ENCODE results near the gene DHX30.
"Not testable (repeated sequence)": the region's sequence is repeated elsewhere in the genome, so short reads cannot be mapped to it uniquely, and the experiment has no call there.

Gene DHX30

GRCh38 chr3:47884603-47885002 is 81.7 kb downstream of the DHX30 start:
- H3K4me3 Mint-ChIP-seq: no peak overlapping the region
- no peaks in the 10 kb centered on the region for H3K9me3 Mint-ChIP-seq
- no peak for DNase-seq (ENCODE audit: low spot score in 2 of 2)
- H3K36me3 Mint-ChIP-seq (ENCODE audit: insufficient read depth): peaks cover 13% of the 10 kb centered on the region
- peak overlapping the region; percentile 71 for H3K27ac Mint-ChIP-seq (ENCODE audit: low read depth)
- ATAC-seq (replicated peaks; ENCODE audit: extremely low read depth, poor library complexity, severe bottlenecking): no peak
- peaks cover 8% of the 10 kb centered on the region for H3K4me1 Mint-ChIP-seq
- no peaks in the 10 kb centered on the region for H3K27me3 Mint-ChIP-seq

DNA sequence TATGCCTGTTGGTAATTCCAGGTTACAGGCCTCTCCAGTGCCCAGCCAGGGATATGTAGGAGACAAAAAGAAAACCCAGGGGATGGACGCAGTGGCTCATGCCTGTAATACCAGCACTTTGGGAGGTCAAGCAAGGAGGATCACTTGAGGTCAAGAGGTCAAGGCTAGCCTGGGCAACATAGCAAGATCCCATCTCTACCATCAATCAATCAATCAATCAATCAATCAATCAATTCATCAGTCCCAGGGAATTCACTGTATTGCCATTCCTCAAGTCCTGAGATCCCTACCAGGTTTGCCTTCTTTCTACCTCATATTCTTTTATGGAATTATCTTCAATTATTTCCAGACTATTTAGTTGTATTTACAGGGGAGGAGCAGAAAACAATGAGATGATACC is 82.2 kb downstream of the DHX30 start:
- DNase-seq (ENCODE audit: low spot score in 2 of 2): no peak
- ATAC-seq (replicated peaks; ENCODE audit: extremely low read depth, poor library complexity, severe bottlenecking): no peak
- Mint-ChIP-seq H3K4me3 (no peak overlapping the region), H3K27me3 (no peaks in the 10 kb centered on the region), H3K9me3 (no peaks in the 10 kb centered on the region), H3K27ac (ENCODE audit: low read depth) (peak overlapping the region; percentile 71), H3K4me1 (peaks cover 8% of the 10 kb centered on the region), H3K36me3 (ENCODE audit: insufficient read depth) (peaks cover 14% of the 10 kb centered on the region)

GRCh38 chr3:47887991-47888390 is 85.1 kb downstream of the DHX30 start:
- not testable (repeated sequence) for H3K27me3 Mint-ChIP-seq; H3K27ac Mint-ChIP-seq (ENCODE audit: low read depth); H3K4me1 Mint-ChIP-seq; DNase-seq (ENCODE audit: low spot score in 2 of 2); H3K4me3 Mint-ChIP-seq; ATAC-seq (replicated peaks; ENCODE audit: extremely low read depth, poor library complexity, severe bottlenecking); H3K9me3 Mint-ChIP-seq
- peaks cover 16% of the 10 kb centered on the region for H3K36me3 Mint-ChIP-seq (ENCODE audit: insufficient read depth)

DNA sequence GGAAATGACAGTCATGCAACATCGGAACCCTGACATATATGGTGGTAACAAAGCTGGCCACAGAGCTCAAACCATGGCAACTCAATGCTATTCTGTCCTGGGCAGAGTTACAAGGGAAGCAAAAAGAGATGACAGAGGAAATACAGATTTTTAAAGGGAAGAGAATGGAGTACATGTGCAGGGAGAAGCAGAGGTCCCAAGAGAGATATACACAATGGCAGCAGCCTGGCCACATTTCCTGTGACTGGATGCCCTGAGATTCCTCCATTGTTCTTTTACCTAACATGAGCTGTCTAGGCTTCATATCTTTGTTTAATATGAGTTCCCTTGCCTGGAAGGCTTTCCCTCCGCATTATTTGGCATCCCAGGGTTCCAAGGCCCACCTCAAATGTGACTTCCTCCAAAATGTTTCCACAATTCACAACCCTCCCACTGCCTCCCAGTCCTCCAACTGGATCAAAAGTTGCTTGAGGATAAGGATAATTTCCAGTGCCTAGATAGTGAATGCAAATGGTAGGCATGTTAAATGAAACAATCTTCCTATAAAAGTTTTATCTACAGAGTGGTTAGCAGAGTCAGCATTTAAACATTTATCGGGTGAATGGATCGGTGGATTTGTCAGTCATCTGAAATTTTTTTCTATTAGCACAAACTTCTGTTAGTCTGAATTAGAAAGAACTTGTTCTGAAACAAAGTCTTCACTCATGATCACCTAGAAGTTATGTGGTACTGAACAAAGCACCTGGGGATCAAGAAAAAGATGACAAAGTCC is 86.2 kb downstream of the DHX30 start:
- Mint-ChIP-seq H3K9me3 (no peaks in the 10 kb centered on the region), H3K27ac (ENCODE audit: low read depth) (no peak overlapping the region), H3K4me1 (peaks cover 8% of the 10 kb centered on the region), H3K4me3 (no peak overlapping the region), H3K36me3 (ENCODE audit: insufficient read depth) (peaks cover 21% of the 10 kb centered on the region), H3K27me3 (no peaks in the 10 kb centered on the region)
- DNase-seq (ENCODE audit: low spot score in 2 of 2): no peak
- ATAC-seq (replicated peaks; ENCODE audit: extremely low read depth, poor library complexity, severe bottlenecking): no peak

GRCh38 chr3:47890126-47890827 is 87.3 kb downstream of the DHX30 start:
- Mint-ChIP-seq H3K36me3 (ENCODE audit: insufficient read depth) (peaks cover 19% of the 10 kb centered on the region), H3K9me3 (no peaks in the 10 kb centered on the region), H3K4me3 (no peak overlapping the region), H3K27ac (ENCODE audit: low read depth) (no peak overlapping the region), H3K27me3 (no peaks in the 10 kb centered on the region), H3K4me1 (no peaks in the 10 kb centered on the region)
- no peak for DNase-seq (ENCODE audit: low spot score in 2 of 2)
- no peak for ATAC-seq (replicated peaks; ENCODE audit: extremely low read depth, poor library complexity, severe bottlenecking)

DNA sequence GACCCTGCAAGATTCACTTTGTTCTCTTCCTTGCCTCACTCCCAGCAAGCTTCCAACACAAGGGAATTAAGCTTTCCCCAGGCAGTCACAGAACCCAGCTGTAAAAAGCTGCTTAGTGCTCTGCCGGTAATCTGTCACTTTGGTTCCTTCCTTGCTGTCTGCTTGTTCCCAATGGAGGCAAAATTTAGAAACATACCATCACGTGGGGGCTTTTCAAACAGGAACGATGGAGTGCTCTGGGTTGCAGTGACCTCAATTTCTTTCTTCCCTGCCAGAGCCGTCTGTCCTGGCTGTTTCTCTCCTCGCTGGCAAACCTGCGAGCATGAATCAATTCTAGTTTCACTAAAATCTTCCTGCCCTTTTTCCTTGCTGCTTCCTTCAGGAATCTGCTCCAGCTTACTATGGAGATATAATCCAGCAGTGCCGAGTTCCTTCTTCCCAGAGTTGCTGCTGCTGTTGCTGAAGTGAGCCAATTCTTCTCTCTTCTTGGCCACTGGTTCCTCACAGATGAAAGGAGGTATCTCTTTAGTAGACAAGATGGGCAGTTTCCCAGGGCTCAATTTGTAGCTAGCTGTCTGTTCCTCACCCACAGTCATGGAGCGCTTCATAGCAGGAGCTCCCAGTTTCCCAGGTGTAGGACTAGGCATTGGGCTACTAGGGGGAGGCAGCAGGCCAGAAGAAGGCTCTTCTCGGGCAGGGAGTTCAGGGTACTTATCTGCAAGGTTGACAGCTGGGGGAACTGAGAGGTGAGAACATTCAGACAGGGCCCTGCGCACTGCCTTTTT is 88.1 kb downstream of the DHX30 start:
- ATAC-seq (replicated peaks; ENCODE audit: extremely low read depth, poor library complexity, severe bottlenecking) (no peak), DNase-seq (ENCODE audit: low spot score in 2 of 2) (no peak)
- Mint-ChIP-seq H3K4me1 (no peaks in the 10 kb centered on the region), H3K27me3 (no peaks in the 10 kb centered on the region), H3K36me3 (ENCODE audit: insufficient read depth) (peaks cover 19% of the 10 kb centered on the region), H3K27ac (ENCODE audit: low read depth) (no peak overlapping the region), H3K4me3 (no peak overlapping the region), H3K9me3 (no peaks in the 10 kb centered on the region)

GRCh38 chr3:47891613-47892005 is 88.7 kb downstream of the DHX30 start:
- ATAC-seq (replicated peaks; ENCODE audit: extremely low read depth, poor library complexity, severe bottlenecking) (no peak), DNase-seq (ENCODE audit: low spot score in 2 of 2) (no peak)
- no peak overlapping the region for H3K27ac Mint-ChIP-seq (ENCODE audit: low read depth)
- H3K27me3 Mint-ChIP-seq: no peaks in the 10 kb centered on the region
- no peak overlapping the region for H3K4me3 Mint-ChIP-seq
- no peaks in the 10 kb centered on the region for H3K4me1 Mint-ChIP-seq
- H3K36me3 Mint-ChIP-seq (ENCODE audit: insufficient read depth): peaks cover 19% of the 10 kb centered on the region
- no peaks in the 10 kb centered on the region for H3K9me3 Mint-ChIP-seq

DNA sequence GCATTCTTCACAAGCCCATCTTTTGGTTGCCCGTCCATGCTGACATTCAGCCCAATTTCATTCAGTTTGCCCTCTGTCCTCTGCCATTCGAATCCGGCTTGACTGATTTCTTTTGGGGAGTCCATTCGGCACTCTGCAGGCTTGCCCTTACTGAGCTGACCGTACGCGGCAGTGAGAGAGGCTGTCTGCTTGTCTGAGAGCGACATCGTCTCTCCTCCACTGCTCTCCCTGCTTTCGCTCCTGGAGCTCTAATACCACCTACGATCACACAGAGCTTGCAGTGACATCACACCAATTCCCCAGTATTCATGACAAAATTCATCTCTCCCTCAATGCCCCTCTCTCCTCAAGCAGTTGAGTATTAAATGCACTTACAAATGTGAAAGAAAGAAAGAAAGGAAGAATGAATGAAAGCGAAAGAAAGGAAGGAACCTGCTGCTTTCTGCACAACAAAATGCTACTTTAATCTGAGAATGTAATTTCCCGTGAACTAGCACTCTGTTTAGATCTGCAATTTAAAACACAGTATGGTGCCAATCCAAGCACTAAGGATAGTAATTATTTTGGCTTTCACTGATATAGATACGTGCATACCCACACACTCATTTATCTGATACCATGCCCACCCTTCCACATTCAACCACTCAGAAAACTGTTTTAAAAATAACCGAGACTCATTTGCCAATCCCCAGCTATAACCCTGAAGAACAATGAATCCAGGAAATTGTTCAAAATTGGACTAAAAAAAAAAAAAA is 89.5 kb downstream of the DHX30 start:
- Mint-ChIP-seq H3K4me1 (no peaks in the 10 kb centered on the region), H3K27ac (ENCODE audit: low read depth) (no peak overlapping the region), H3K36me3 (ENCODE audit: insufficient read depth) (peaks cover 17% of the 10 kb centered on the region), H3K4me3 (no peak overlapping the region), H3K9me3 (no peaks in the 10 kb centered on the region), H3K27me3 (no peaks in the 10 kb centered on the region)
- no peak for DNase-seq (ENCODE audit: low spot score in 2 of 2)
- ATAC-seq (replicated peaks; ENCODE audit: extremely low read depth, poor library complexity, severe bottlenecking): no peak

DNA sequence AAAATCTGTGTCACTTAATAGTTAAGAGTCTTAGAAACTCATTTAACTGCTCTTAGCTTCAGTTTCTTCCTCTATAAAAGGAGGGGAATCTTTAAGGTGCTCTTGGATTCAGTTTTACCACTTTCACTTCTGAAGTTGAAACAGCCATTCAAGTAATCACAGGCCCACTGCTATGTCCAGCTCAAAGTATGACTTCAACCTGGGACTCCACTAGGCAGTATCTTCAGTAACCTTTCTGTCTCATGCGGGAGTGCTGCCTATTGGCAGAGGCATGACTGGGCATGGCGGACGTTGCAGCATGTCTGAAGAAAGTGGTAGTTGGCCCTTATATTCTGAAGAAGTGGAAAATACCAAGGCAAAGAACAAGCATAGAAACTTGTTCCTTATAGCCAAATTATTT is 92.3 kb downstream of the DHX30 start:
- DNase-seq (ENCODE audit: low spot score in 2 of 2): no peak
- H3K36me3 Mint-ChIP-seq (ENCODE audit: insufficient read depth): peaks cover 11% of the 10 kb centered on the region
- no peaks in the 10 kb centered on the region for H3K4me1 Mint-ChIP-seq
- no peaks in the 10 kb centered on the region for H3K27me3 Mint-ChIP-seq
- H3K4me3 Mint-ChIP-seq: no peak overlapping the region
- no peak overlapping the region for H3K27ac Mint-ChIP-seq (ENCODE audit: low read depth)
- ATAC-seq (replicated peaks; ENCODE audit: extremely low read depth, poor library complexity, severe bottlenecking): no peak
- no peaks in the 10 kb centered on the region for H3K9me3 Mint-ChIP-seq

DNA sequence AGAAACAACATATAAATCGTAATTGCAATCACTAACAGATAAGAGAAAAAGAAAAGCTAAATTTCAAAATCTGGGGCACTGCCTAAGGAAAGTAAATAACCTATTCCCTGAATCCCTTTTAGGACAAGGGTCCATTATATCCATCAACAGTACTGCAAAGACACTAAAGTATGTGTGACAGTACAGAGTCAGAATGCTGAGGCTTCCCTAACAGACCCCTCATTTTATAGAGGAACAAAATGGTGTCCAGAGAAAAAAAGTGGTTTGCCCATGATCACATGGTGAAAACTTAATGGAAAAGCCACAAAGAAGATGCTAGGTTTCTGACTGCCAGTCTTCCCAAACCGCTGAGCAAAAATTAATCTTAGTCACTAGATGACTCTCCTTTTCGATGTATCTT is 93.8 kb downstream of the DHX30 start:
- H3K9me3 Mint-ChIP-seq: no peaks in the 10 kb centered on the region

DNA sequence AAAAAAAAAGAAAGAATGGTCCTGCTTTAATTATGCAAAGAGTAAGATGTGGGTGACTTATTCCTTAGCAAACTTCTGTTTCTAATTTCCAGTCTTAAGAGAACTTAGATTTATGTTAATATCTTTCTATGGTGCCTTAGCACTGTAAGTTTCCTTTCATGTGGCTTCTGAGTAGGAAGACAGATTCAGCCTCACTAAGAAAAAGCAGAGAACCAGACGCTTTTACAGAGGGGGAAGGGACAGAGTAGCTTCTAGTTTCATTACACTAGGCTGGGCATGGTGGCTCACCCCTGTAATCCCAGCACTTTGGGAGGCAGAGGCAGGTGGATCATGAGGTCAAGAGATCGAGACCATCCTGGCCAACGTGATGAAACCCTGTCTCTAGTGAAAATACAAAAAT is 95.0 kb downstream of the DHX30 start:
- H3K27ac Mint-ChIP-seq (ENCODE audit: low read depth): no peak overlapping the region

More for the DNA sequence above, 93.8 kb downstream of the DHX30 start:
- no peak overlapping the region for H3K27ac Mint-ChIP-seq (ENCODE audit: low read depth)
- H3K4me1 Mint-ChIP-seq: no peaks in the 10 kb centered on the region
- peaks cover 11% of the 10 kb centered on the region for H3K36me3 Mint-ChIP-seq (ENCODE audit: insufficient read depth)
- no peak for ATAC-seq (replicated peaks; ENCODE audit: extremely low read depth, poor library complexity, severe bottlenecking)
- no peak for DNase-seq (ENCODE audit: low spot score in 2 of 2)
- H3K4me3 Mint-ChIP-seq: no peak overlapping the region
- H3K27me3 Mint-ChIP-seq: no peaks in the 10 kb centered on the region

GRCh38 chr3:47899495-47900108 is 96.7 kb downstream of the DHX30 start:
- Mint-ChIP-seq H3K36me3 (ENCODE audit: insufficient read depth) (peaks cover 9% of the 10 kb centered on the region), H3K27ac (ENCODE audit: low read depth) (no peak overlapping the region), H3K9me3 (no peaks in the 10 kb centered on the region), H3K4me3 (no peak overlapping the region), H3K4me1 (no peaks in the 10 kb centered on the region), H3K27me3 (no peaks in the 10 kb centered on the region)
- DNase-seq (ENCODE audit: low spot score in 2 of 2): no peak
- ATAC-seq (replicated peaks; ENCODE audit: extremely low read depth, poor library complexity, severe bottlenecking): no peak

More for the DNA sequence above, 95.0 kb downstream of the DHX30 start:
- DNase-seq (ENCODE audit: low spot score in 2 of 2) (no peak), ATAC-seq (replicated peaks; ENCODE audit: extremely low read depth, poor library complexity, severe bottlenecking) (no peak)
- no peaks in the 10 kb centered on the region for H3K9me3 Mint-ChIP-seq
- H3K4me3 Mint-ChIP-seq: no peak overlapping the region
- H3K4me1 Mint-ChIP-seq: no peaks in the 10 kb centered on the region
- no peaks in the 10 kb centered on the region for H3K27me3 Mint-ChIP-seq
- H3K36me3 Mint-ChIP-seq (ENCODE audit: insufficient read depth): peaks cover 12% of the 10 kb centered on the region
